ENCODE measurements around the gene ATP6V1B1.

The ATP6V1B1 gene

GRCh38 chr2:70935468-70936164, at the start of gene ATP6V1B1:
TSS of gene ATP6V1B1 (plus strand) at chr2:70935900. CDS start at chr2:70935955, 55 bp downstream.
- FAIRE-seq = no peak

DNA sequence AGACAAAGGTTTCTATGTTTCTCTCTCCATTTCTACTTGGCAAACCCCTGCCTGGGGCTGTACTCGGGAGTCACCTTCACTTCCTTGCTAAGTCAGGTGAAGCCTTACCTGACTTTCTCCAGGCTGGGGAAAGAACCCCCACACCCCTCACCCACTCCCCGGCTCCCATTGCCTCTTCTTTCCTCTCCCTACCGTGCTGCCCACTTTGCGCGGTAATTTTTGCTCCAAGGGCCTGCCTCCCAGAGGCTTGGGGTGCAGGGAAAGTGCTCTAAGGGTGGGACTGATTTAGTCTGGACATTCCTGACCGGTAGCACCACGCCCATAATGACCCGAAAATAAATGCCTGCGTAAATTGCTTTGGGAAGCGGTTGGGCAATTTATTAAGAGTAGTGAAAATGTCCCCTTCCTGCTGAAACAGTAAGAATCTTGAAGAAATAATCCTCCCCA, 49.1 kb upstream of the ATP6V1B1 start:
- no peak for FAIRE-seq

- FAIRE-seq = no peak
Measured at GRCh38 chr2:70887208-70887549, 48.5 kb upstream of the ATP6V1B1 start.

- FAIRE-seq = no peak
Measured at GRCh38 chr2:70887550-70888246, 48.0 kb upstream of the ATP6V1B1 start.

- FAIRE-seq = no peak
Measured at GRCh38 chr2:70888366-70888922, 47.3 kb upstream of the ATP6V1B1 start.

DNA sequence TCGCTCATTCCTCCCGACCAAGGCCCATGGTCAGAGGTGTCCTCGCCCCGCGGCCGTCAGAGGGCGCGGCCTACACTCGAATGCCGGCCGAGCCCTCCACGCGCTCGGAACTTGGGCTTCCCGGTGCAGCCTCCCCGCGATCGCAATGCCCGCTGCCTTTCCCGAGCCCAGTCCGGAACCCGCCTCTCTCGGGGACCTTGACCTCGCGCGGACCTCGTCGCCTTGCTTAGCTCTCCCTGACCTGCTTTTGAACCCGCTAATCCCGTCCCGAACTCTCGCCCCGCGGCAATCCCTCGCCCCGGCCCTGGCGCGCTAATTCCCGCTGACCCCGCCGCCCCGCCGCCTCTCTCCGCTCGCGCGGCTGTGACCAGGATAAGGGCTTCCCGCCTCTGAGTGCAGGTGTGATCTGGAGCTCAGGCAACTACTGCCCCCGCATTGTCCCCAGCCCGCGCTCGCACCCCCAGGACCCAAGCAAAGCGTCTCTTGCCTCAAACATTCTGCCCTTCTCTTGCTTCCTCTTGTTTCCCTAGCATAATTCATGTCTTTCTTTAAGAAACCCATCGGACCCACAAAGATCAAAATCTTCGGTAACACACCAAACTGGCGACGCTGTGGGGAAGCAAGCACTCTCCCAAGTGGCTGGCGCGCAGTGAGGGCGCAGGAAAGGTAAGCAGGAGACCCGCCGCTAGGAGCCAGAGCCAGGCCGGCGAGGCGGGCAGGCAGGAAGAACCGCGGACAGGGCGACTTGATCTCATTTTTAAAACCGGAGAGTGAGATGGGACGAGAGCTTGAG, 46.6 kb upstream of the ATP6V1B1 start:
- FAIRE-seq = no peak

GRCh38 chr2:70889716-70890037, 46.0 kb upstream of the ATP6V1B1 start:
- FAIRE-seq = no peak

GRCh38 chr2:70890469-70891065, 45.1 kb upstream of the ATP6V1B1 start:
- FAIRE-seq = no peak

DNA sequence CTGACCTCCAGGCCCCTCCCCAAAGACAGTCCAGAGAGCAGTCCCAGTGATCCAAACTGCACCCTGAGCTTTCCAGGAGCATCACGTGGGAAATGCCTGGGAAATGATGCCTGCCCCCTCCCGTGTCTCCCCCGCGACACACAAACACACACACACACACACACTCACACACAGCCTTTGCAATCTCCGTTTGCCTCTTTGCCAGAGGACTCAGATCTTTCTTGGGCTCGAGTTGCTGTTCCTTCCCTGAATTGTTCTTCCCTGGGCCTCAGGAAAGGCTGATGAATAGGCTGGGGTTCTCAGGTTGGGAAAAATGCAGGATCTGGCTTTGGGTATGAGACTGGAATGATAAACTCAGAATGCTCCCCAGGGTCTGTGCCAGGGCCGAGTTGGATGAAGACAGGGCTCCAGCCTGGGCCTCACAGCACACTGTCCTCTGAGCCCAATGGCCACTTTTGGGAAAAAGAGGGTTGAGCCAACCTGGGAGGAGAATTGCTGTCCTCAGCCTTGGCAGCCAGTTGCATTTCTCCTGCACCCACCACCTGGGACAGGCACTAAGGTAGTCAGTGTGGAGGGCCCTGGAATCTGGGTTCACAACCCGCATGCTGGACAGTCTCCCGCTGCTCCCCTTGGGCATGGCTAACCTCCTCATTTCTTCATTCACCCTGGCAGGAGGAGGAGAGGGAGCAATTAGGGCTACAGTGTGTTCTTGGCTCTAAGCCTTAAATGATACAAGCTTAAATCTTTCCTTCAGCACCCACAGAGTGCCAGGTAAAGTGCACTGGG, 43.9 kb upstream of the ATP6V1B1 start:
- FAIRE-seq = no peak

DNA sequence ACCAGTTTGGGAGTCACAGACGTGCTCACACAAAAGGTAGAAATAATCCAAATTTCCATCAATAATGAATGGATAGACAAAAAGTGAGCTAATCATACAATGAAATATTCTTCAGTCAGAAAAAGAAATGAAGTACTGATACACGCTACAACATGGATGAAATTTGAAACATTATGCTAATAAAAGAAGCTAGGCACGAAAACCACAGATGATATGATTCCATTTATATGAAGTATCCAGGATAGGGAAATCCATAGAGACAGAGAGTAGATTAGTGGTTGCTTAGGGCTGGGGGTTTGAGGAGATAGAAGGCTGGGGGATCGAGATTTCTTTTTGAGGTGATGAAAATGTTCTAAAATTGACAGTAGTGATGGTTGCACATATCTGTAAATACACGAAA, 43.0 kb upstream of the ATP6V1B1 start:
- no peak for FAIRE-seq

GRCh38 chr2:70893186-70893585, 42.5 kb upstream of the ATP6V1B1 start:
- FAIRE-seq = no peak

GRCh38 chr2:70894765-70895164, 40.9 kb upstream of the ATP6V1B1 start:
- FAIRE-seq = no peak

DNA sequence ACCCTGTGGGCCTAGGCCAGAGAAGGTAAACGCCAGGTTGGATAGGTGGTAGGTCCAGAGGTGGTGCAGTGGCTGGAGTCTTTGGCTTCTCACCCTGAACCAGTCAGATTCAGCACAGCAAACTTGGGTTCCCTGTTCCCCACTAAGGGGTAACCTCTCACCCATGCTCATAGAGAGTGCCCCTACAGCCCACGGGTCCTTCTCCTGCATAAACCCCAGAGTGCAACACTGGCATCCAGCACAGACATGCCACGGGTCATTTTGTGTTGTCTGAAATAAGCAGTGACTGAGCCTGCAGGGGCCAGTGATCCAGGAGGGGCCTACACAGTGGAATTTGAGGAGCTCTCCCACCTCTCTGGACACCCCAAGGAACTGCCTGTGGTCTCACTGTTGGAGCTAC, 40.5 kb upstream of the ATP6V1B1 start:
- no peak for FAIRE-seq

GRCh38 chr2:70895998-70896764, 39.5 kb upstream of the ATP6V1B1 start:
- no peak for FAIRE-seq

- no peak for FAIRE-seq
Measured at GRCh38 chr2:70896765-70897202, 38.9 kb upstream of the ATP6V1B1 start.

- FAIRE-seq = no peak
Measured at GRCh38 chr2:70897203-70897976, 38.3 kb upstream of the ATP6V1B1 start.

- FAIRE-seq = no peak
Measured at GRCh38 chr2:70897977-70898226, 37.8 kb upstream of the ATP6V1B1 start.

DNA sequence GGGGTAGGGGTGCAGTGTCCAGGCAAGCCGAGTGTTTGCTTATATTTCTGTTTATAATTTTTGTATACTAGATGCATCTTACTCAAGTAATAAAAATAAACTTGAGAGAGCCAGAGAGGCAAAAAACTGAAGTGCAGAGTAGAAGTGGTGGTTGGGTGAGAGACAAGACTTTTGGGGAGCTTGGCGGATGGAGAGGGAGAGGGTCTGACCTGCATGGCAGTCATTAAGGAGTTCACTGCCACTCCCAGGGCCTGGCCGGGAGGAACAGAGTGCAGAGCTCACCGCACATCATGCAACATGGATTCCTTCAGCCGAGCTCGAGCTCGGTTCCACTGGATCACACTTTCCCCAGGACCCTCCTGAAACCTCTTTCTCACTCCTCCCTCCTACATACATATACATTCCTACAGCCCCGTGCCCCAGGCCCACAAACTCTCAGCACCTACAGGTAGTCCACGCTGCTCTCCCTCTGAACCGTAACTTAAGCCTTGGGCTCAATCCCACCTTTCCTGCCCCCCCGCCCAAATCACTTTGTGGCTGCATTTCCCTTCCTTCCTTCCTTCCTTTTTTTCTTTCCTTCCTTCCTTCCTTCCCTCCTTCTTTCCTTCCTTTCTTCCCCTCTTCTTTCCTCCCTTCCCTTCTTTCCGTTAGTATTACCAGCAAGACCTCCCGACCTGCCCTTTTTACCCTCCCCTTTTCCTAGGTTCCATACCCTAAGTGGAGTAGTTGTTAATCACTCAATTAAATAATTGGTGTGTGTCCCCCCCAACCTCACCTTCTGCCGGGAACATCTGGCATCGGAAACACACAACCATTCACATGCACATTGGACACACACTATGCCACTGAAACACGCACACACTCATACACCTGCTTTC, 37.1 kb upstream of the ATP6V1B1 start:
- FAIRE-seq = no peak

GRCh38 chr2:70901227-70902066, 34.3 kb upstream of the ATP6V1B1 start:
- FAIRE-seq = no peak

Data from islet of Langerhans (tissue), 1 donor.